Activated naive CD8-positive, alpha-beta T cell treated with anti-CD3 and anti-CD28 coated beads, Interleukin-2, amount 50 U/mL, for 16 hours (primary cell): Measurements from ENCODE around the gene NKX2-8.
"Not testable (repeated sequence)": the region's sequence is repeated elsewhere in the genome, so short reads cannot be mapped to it uniquely, and the experiment has no call there.

ENCODE experiments used
- DNase-seq: peaks from one replicate; pipeline ENCODE4 v3.0.0-alpha.2; 2020; ENCODE audit warnings: low read depth, low spot score

The NKX2-8 gene

GRCh38 chr14:36580141-36580855, 2.1 kb downstream of the NKX2-8 start:
- no peak for DNase-seq

GRCh38 chr14:36579573-36580140, 2.8 kb downstream of the NKX2-8 start:
- DNase-seq: no peak

- no peak for DNase-seq
Observed at GRCh38 chr14:36579001-36579555, 3.3 kb downstream of the NKX2-8 start.

GRCh38 chr14:36570065-36570464, 12.3 kb downstream of the NKX2-8 start:
- DNase-seq: no peak

GRCh38 chr14:36556811-36557433, 25.5 kb downstream of the NKX2-8 start:
- no peak for DNase-seq

- no peak for DNase-seq
Observed at GRCh38 chr14:36555998-36556743, 26.2 kb downstream of the NKX2-8 start.

- DNase-seq: no peak
Observed at GRCh38 chr14:36553656-36554260, 28.7 kb downstream of the NKX2-8 start.

GRCh38 chr14:36550899-36551298, 31.5 kb downstream of the NKX2-8 start:
- no peak for DNase-seq

GRCh38 chr14:36544280-36544679, 38.1 kb downstream of the NKX2-8 start:
- not testable (repeated sequence) for DNase-seq

GRCh38 chr14:36538051-36538450, 44.4 kb downstream of the NKX2-8 start:
- DNase-seq: no peak
